Adipocyte (in vitro differentiated cells): ENCODE results near the gene SOX6.
"Not testable (repeated sequence)": the region's sequence is repeated elsewhere in the genome, so short reads cannot be mapped to it uniquely, and the experiment has no call there.

Experiments
- DNase-seq: peaks from one replicate; pipeline ENCODE4 v3.0.0-alpha.2; 2015; ENCODE audit warnings: low read depth
- H3K27me3 ChIP-seq: replicated peaks from 2 replicates; pipeline ENCODE4 v1.7.0; 2013; ENCODE audit warnings: mild to moderate bottlenecking, low read length, moderate library complexity; ENCODE audit not compliant: control insufficient read depth, insufficient read depth
- H3K36me3 ChIP-seq: 2 replicates; pipeline ENCODE4 v1.7.0; 2013; ENCODE audit warnings: low read length, mild to moderate bottlenecking, moderate library complexity; ENCODE audit not compliant: control insufficient read depth, insufficient read depth, severe bottlenecking
- H3K4me1 ChIP-seq: 2 replicates; pipeline ENCODE4 v1.7.0; 2013; ENCODE audit warnings: mild to moderate bottlenecking, low read length, moderate library complexity; ENCODE audit not compliant: control insufficient read depth, insufficient read depth
- H3K4me3 ChIP-seq: 2 replicates; pipeline ENCODE4 v1.7.0; 2013; ENCODE audit warnings: mild to moderate bottlenecking, low read length, moderate library complexity
- H3K9ac ChIP-seq: 2 replicates; pipeline ENCODE4 v1.7.0; 2013; ENCODE audit warnings: mild to moderate bottlenecking, low read length, moderate library complexity
- H3K9me3 ChIP-seq: 2 replicates; pipeline ENCODE4 v1.7.0; 2013; ENCODE audit warnings: mild to moderate bottlenecking, low read length, moderate library complexity; ENCODE audit not compliant: control insufficient read depth

The SOX6 gene

DNA sequence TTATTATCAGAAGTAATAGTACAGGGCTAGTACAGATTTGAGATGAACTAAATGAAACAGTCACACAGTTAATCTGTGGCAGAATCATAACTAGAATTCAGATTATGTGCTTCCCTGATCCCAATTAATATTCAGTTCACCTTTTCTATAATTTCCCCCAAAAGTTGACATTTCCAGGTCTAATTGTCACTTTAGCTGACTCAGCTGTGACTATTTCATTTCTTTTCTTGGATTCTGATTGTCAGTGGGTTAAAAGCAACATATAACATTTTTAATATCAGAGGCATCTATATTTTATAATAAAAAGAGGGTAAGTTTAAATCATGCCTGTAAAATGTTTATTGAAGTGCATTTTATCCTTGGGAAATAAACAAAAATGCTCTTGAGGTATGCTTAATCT is 28.8 kb upstream of the SOX6 start:
- Histone ChIP-seq H3K4me1 (no peaks in the 10 kb centered on the region), H3K4me3 (no peak overlapping the region), H3K9me3 (no peaks in the 10 kb centered on the region), H3K9ac (no peak overlapping the region), H3K36me3 (no peaks in the 10 kb centered on the region), H3K27me3 (no peaks in the 10 kb centered on the region)
- DNase-seq = no peak

DNA sequence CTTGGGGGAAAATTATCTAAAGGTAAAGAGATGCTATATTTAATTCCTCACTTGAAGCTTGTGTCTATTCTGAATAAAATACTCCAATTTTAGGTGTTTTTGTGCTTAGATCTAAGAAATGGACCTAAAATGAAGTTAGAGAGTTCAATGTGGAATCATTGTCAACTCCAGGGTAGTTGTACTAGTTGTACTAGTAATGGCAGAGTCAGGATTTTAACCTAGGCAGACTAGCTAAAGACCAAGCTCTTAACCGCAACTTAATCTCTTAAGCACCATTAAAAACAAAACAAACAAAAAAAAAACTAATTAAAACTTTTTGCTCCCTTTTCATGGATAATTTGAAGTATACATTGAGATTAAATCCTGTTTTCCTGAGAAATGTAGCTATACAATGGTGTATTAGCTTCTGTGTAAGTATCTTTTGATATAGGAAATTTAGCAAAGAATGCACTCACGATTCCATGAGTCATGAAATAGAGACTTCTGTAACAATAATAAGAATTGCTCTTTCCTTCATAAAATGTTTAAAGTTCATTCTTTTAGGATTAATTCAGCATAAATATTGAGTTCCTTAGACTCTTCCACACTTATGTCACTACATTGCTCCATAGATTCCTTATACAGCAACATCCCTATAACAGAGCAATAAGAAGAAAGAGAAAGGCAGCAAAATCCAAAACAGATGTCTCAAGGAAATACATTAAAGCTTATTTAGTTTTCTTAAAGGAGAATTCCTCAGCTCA is 26.5 kb upstream of the SOX6 start:
- H3K27me3 ChIP-seq = no peaks in the 10 kb centered on the region
- H3K4me3 ChIP-seq = no peak overlapping the region
- no peaks in the 10 kb centered on the region for H3K4me1 ChIP-seq
- H3K9ac ChIP-seq = no peak overlapping the region
- no peaks in the 10 kb centered on the region for H3K36me3 ChIP-seq
- no peaks in the 10 kb centered on the region for H3K9me3 ChIP-seq
- DNase-seq = peak; percentile 75

DNA sequence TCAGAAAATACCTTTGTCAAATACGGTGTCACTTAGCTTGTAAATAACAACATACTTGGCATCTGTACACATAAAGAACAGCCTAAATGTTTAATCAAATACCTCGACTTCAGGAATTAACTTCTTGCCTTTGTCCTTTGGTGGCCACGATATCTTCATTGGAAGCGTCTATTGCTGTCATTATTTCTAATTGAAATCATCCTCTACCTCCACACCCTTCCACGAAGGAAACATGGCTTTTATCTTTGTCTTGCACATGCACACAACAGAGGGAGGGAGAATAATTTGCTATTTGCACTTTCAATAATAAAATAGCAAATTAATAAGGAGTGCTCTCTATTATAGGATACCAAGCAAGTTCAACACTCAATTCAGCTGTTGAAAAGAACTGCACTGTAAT is 25.8 kb upstream of the SOX6 start:
- no peak for DNase-seq
- H3K27me3 ChIP-seq = no peaks in the 10 kb centered on the region
- no peaks in the 10 kb centered on the region for H3K4me1 ChIP-seq
- H3K4me3 ChIP-seq = no peak overlapping the region
- H3K9ac ChIP-seq = no peak overlapping the region
- H3K9me3 ChIP-seq = no peaks in the 10 kb centered on the region
- H3K36me3 ChIP-seq = no peaks in the 10 kb centered on the region

DNA sequence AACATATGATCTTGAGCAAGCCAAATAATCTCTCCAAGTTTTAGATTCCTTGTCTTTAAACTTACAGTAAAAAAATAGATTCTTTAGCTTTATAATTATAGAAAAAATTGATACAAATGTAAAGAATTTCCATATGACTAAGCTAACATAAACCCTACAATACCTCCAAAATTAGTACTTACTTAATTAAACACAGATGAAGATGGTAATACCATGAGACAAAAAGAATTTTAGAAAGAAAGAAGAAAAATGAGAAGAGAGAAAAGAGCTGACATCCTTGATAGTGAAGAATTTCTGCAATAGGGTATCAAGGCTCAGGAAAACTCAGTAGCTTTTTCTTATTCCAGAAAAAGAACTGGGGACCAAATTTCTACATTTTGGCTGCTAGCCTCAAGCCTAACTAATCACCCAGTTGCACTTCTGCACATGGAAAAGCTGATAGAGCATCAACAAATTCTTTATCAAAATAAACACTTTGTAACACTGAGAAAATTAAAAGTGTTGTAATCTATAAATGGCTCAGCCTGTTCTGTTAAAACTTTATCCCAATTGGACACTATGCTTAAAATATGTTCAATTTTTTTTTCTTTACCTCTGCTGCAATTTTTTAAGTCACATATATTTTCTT is 24.7 kb upstream of the SOX6 start:
- Histone ChIP-seq H3K9ac (no peak overlapping the region), H3K4me1 (no peaks in the 10 kb centered on the region), H3K36me3 (no peaks in the 10 kb centered on the region), H3K9me3 (no peaks in the 10 kb centered on the region), H3K4me3 (no peak overlapping the region), H3K27me3 (no peaks in the 10 kb centered on the region)
- DNase-seq = peak; percentile 25

DNA sequence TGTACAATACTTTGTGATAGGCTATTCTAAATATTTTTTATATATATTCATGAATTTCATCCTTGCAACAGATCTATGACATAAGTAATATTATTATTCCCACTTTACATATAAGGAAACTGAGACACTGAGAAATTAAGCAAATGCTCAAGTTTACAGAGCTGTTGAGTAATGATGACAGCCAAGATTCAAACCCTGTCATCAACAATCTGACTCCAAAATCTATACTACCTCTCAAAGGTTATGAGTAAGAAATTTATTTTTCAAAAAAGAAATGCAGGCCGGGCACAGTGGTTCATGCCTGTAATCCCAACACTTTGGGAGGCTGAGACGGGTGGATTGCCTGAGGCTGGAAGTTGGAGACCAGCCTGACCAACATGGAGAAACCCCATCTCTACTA is 22.6 kb upstream of the SOX6 start:
- H3K9ac ChIP-seq = no peak overlapping the region
- DNase-seq = no peak

DNA sequence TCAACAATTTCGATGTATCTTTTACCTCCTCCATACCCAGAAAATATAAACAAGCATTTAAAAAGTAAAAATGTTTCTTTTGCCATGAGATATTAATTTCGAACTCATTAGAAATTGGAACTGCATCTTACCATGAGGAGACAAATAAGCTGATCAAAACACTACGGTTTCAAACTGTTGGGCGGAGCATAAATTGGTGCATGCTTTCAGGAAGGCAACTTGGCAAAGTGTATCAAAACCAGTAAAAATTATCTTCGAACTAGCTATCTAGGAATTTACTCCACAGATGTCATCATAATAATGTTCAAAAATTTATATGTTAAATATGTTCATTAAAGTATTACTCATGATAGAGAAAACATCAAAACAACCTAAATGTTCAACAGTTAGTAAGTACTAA is 21.4 kb upstream of the SOX6 start:
- no peak overlapping the region for H3K4me3 ChIP-seq
- no peaks in the 10 kb centered on the region for H3K36me3 ChIP-seq
- no peak overlapping the region for H3K9ac ChIP-seq
- no peaks in the 10 kb centered on the region for H3K4me1 ChIP-seq
- no peaks in the 10 kb centered on the region for H3K27me3 ChIP-seq
- no peak for DNase-seq
- H3K9me3 ChIP-seq = no peaks in the 10 kb centered on the region

More for the DNA sequence above, 22.6 kb upstream of the SOX6 start:
- Histone ChIP-seq H3K36me3 (no peaks in the 10 kb centered on the region), H3K4me3 (no peak overlapping the region), H3K27me3 (no peaks in the 10 kb centered on the region), H3K9me3 (no peaks in the 10 kb centered on the region), H3K4me1 (no peaks in the 10 kb centered on the region)

DNA sequence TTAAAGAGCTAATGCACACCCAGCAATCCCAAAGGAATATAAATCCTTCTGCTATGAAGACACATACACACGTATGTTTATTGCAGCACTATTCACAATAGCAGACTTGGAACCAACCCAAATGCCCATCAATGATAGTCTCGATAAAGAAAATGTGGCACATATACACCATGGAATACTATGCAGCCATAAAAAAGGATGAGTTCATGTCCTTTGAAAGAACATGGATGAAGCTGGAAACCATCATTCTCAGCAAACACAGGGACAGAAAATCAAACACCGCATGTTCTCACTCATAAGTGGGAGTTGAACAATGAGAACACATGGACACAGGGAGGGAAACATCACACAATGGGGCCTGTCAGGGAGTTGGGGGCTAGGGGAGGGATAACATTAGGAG is 19.3 kb upstream of the SOX6 start:
- not testable (repeated sequence) for DNase-seq, H3K36me3 ChIP-seq, H3K4me3 ChIP-seq, H3K9me3 ChIP-seq, H3K9ac ChIP-seq, H3K27me3 ChIP-seq, H3K4me1 ChIP-seq

DNA sequence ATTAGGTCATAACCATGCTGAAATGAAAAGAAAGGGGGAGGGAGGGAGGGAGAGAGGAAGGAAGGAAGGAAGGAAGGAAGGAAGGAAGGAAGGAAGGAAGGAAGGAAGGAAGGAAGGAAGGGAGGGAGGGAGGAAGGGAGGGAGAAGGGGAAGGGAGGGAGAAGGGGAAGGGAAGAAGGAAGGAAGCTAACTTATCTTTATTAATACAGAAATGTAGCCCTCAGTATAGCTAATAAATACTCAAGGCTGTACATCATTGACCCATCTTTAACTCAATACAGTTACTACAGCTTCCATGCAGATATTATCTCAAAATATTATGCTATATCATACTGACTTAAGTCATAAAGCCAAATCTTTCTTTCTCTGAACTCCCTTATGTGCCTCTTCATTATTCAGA is 17.4 kb upstream of the SOX6 start:
- Histone ChIP-seq H3K27me3 (peaks cover 6% of the 10 kb centered on the region), H3K9ac (no peak overlapping the region), H3K4me1 (no peaks in the 10 kb centered on the region), H3K36me3 (no peaks in the 10 kb centered on the region), H3K9me3 (peaks cover 3% of the 10 kb centered on the region), H3K4me3 (no peak overlapping the region)
- no peak for DNase-seq

DNA sequence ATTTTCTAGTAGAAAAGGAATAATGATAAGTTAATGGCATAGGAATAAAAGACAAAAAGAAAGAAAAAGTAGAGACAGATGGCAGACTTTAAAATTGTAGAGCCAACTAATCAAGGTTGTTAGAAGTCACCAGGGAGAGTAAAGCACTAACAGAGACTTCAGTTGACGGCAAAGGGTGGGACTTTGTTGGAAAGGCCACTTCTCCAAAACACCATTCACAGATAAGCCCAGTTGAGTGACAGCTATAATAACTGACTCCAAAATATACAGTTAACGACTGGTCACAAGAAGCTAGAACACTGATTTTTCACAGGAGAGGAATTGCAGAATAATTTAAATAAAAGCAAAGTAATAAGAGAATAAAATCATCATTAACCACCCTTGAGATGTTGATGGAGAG is 16.0 kb upstream of the SOX6 start:
- DNase-seq = no peak
- peaks cover 6% of the 10 kb centered on the region for H3K27me3 ChIP-seq
- no peak overlapping the region for H3K9ac ChIP-seq
- no peaks in the 10 kb centered on the region for H3K4me1 ChIP-seq
- no peaks in the 10 kb centered on the region for H3K36me3 ChIP-seq
- H3K9me3 ChIP-seq = peaks cover 3% of the 10 kb centered on the region
- H3K4me3 ChIP-seq = no peak overlapping the region

DNA sequence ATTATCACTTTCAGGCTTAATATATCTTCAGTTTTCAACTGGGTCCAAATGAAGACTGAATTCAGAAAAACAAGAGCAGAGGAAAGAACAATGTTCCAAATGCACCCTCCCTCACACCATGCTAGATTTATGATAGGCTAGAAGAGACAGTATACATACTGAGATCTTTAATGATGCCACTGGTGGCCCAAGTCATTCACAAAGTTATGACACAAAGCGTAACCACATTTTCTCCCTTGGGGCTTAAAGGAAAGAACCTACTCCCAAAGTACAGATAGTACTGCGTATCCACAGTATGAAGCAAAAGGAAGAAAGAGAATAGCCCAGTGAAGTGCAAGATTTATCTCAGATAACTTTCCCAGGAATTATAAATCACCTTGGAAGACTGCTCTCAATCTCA is 10.9 kb upstream of the SOX6 start:
- no peak for DNase-seq
- H3K27me3 ChIP-seq = peaks cover 6% of the 10 kb centered on the region
- no peaks in the 10 kb centered on the region for H3K36me3 ChIP-seq
- H3K4me3 ChIP-seq = no peak overlapping the region
- no peak overlapping the region for H3K9ac ChIP-seq
- peaks cover 3% of the 10 kb centered on the region for H3K9me3 ChIP-seq
- no peaks in the 10 kb centered on the region for H3K4me1 ChIP-seq

DNA sequence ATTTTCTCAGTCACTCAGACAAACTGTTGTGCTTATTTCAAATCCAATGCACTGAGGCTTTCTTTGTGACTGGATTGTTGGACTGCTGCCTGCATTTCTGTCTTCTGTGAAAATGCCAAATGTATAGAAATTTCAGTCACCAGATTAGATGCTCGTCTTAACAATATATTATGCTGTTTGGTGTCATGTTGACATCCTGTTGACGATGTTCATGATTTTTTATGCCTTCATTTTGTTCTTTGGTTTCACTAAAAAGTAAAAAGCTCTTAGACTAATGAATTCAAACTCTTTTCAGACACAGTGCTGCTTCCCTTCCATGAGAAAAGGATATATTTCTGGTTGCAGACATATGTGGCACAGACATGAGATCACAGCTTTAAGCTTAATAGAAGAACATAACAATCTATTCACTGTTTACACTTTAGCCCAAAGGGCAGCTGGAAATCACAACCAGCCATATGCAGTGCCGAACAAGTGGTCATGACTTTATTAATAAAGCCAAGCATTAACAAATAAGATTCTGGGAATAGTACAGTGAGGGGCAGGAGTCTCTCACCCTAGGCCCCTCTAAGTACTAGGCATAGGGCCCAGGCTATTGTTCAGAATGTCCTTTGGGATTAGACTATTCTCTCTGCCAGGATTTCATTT is 9.4 kb upstream of the SOX6 start:
- peaks cover 6% of the 10 kb centered on the region for H3K27me3 ChIP-seq
- no peak overlapping the region for H3K9ac ChIP-seq
- peaks cover 3% of the 10 kb centered on the region for H3K9me3 ChIP-seq
- no peak overlapping the region for H3K4me3 ChIP-seq
- H3K36me3 ChIP-seq = no peaks in the 10 kb centered on the region
- H3K4me1 ChIP-seq = no peaks in the 10 kb centered on the region
- no peak for DNase-seq
